Activated CD4-positive, alpha-beta T cell treated with anti-CD3 and anti-CD28 coated beads, Interleukin-2, amount 10 ng/mL, durations not matched to agents 24 days and 14 days (primary cell): ENCODE measurements around the gene OOSP4B. TPM values are rescaled to one million over a fixed set of nuclear protein-coding genes. Genes with fewer than 3 reads are reported as not detected.
"Not testable (repeated sequence)": the region's sequence is repeated elsewhere in the genome, so short reads cannot be mapped to it uniquely, and the experiment has no call there.

Source experiments
- DNase-seq: peaks from one replicate; pipeline ENCODE4 v3.0.0; 2022
- H3K27ac Mint-ChIP-seq: one replicate; pipeline ENCODE4 v1.8.0; 2022; ENCODE audit warnings: mild to moderate bottlenecking, mixed read lengths
- H3K27me3 Mint-ChIP-seq: one replicate; pipeline ENCODE4 v1.8.0; 2022; ENCODE audit warnings: mixed read lengths
- H3K36me3 Mint-ChIP-seq: one replicate; pipeline ENCODE4 v1.8.0; 2022; ENCODE audit warnings: low read depth, mild to moderate bottlenecking, mixed read lengths
- H3K4me1 Mint-ChIP-seq: one replicate; pipeline ENCODE4 v1.8.0; 2021; ENCODE audit warnings: mixed read lengths
- H3K4me3 Mint-ChIP-seq: one replicate; pipeline ENCODE4 v1.8.0; 2022; ENCODE audit warnings: mild to moderate bottlenecking, moderate library complexity, mixed read lengths
- H3K9me3 Mint-ChIP-seq: one replicate; pipeline ENCODE4 v1.8.0; 2021; ENCODE audit warnings: mixed read lengths
- intact Hi-C: fragments of 100-400 bp; cut with micrococcal nuclease; formaldehyde crosslinking; loops from one replicate; pipeline ENCODE4 v1.15.1; 2023
- total RNA-seq: library from RNA; stranded (reverse); gene quantifications from 2 replicates; pipeline ENCODE4 v1.2.3, GENCODE V29; 2022

Gene OOSP4B
- total RNA-seq, 1 donor from 2014 or later: not detected

DNA sequence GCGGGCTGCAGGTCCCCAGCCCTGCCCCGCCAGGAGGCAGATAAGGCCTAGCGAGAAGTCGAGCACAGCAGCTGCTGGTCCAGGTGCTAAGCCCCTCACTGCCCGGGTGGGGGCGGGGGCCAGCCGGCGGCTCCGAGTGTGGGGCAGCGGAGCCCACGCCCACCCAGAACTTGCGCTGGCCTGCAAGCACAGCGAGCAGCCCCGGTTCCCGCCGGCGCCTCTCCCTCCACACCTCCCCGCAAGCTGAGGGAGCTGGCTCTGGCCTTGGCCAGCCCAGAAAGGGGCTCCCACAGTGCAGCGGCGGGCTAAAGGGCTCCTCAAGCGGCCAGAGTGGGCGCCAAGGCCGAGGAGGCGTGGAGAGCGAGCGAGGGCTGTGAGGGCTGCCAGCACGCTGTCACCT, 3.4 kb downstream of the OOSP4B start:
- not testable (repeated sequence) for H3K9me3 Mint-ChIP-seq, H3K4me1 Mint-ChIP-seq

DNA sequence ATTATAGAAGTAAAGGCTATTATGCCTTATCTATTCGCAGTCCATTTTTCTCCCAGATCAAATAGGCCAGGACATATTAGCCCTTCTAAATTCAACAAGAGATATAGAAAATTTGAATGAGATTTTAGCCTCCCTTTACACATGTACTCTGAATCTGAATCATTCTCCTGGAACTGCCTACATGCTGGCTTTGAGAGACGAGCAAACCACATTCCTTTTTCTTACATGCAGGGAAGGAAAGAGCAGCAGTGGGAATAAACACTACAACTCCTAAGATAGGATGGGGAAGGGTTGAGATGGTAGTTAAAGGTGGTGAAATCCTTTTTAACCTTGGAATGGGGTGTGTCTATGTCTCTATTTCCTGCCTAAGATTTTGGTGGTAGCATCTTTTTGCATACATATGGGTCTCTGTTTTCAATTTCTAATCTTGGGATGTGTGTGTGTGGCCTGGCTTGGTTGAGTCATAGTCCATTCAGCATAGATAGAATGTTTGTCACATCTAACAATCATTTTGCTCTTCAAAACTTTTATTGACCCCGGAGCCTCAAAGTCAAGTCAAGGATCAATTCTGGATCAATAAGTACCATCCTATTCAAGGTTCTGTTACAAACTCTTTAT, 12.1 kb downstream of the OOSP4B start:
- H3K36me3 Mint-ChIP-seq: no peaks in the 10 kb centered on the region
- H3K4me1 Mint-ChIP-seq: no peaks in the 10 kb centered on the region
- no peak overlapping the region for H3K27ac Mint-ChIP-seq
- no peaks in the 10 kb centered on the region for H3K27me3 Mint-ChIP-seq
- H3K9me3 Mint-ChIP-seq: no peaks in the 10 kb centered on the region
- DNase-seq: no peak
- intact Hi-C loops: no loop called here
- H3K4me3 Mint-ChIP-seq: no peak overlapping the region

More for the DNA sequence above, 3.4 kb downstream of the OOSP4B start:
- H3K27me3 Mint-ChIP-seq, H3K4me3 Mint-ChIP-seq, intact Hi-C loops, H3K27ac Mint-ChIP-seq, DNase-seq, H3K36me3 Mint-ChIP-seq: not testable (repeated sequence)

DNA sequence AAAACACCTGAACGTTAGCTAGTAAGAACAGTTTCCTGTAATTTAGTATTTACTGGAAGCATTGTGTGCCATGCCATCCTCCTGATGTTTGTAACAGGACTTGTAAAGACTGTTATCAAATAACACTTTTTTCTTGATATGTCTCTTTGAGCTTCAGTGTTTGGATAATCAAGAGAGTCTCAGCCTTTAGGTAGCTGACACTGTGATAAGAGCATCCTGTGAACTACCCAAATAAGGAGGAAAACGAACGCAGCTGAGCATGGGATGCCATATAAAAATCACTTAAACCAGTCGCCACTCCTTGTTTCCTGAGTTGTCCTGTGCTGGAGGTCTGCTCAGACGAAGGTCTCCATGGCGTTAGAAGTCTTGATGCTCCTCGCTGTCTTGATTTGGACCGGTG, 23.1 kb downstream of the OOSP4B start, which contains the start of gene OOSP2:
OOSP2 (plus strand) TSS at position 301 of the 400 bp plus-strand sequence; CDS start at position 352, 51 bp downstream.
- Mint-ChIP-seq H3K36me3 (no peaks in the 10 kb centered on the region), H3K27me3 (no peaks in the 10 kb centered on the region), H3K4me3 (no peak within 1 kb of the TSS), H3K27ac (no peak within 1 kb of the TSS), H3K4me1 (no peaks in the 10 kb centered on the region), H3K9me3 (no peaks in the 10 kb centered on the region)
- intact Hi-C loops: no loop called here
- no peak for DNase-seq

DNA sequence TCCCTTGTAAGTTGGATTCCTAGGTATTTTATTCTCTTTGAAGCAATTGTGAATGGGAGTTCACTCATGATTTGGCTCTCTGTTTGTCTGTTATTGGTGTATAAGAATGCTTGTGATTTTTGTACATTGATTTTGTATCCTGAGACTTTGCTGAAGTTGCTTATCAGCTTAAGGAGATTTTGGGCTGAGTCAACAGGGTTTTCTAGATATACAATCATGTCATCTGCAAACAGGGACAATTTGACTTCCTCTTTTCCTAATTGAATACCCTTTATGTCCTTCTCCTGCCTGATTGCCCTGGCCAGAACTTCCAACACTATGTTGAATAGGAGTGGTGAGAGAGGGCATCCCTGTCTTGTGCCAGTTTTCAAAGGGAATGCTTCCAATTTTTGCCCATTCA, 33.4 kb downstream of the OOSP4B start:
- H3K4me1 Mint-ChIP-seq, H3K27ac Mint-ChIP-seq, H3K9me3 Mint-ChIP-seq, H3K4me3 Mint-ChIP-seq, H3K36me3 Mint-ChIP-seq, H3K27me3 Mint-ChIP-seq, intact Hi-C loops, DNase-seq: not testable (repeated sequence)

DNA sequence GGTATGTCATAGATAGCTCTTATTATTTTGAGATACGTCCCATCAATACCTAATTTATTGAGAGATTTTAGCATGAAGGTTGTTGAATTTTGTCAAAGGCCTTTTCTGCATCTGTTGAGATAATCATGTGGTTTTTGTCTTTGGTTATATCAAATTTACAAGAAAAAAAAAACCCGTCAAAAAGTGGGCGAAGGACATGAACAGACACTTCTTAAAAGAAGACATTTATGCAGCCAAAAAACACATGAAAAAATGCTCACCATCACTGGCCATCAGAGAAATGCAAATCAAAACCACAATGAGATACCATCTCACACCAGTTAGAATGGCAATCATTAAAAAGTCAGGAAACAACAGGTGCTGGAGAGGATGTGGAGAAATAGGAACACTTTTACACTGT, 33.9 kb downstream of the OOSP4B start:
- DNase-seq, H3K4me1 Mint-ChIP-seq, intact Hi-C loops, H3K27ac Mint-ChIP-seq, H3K36me3 Mint-ChIP-seq, H3K9me3 Mint-ChIP-seq, H3K4me3 Mint-ChIP-seq, H3K27me3 Mint-ChIP-seq: not testable (repeated sequence)

DNA sequence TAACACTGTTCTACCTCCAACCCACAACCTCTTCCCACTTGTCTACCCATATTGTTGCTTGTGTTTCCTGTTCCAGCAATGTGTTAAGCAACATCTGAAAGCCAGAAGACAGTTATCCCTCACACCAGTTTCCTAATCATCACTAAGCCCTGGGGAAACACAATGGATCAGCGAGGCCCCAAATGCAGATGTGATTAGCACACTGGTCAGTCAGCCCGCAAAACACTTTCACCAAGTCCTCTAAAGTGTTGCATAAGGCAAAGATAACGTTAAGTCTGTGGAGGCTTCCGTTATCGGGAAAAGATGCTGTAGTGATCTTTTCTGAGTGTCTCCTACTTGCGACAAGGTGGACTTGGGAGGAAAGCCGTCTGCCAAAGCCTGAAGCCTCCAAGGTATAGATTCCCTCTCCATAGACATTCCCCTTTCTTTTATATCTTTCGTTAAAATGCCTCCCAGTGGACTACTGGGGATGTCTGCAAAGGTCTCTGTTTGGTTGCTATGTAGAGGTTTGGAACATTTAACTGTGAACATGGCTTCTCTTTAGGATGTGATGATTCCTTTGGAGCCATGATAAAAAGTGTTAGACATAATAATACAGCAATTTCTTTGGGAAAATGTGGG, 39.5 kb downstream of the OOSP4B start, which contains the start of gene MS4A3:
MS4A3 (plus strand) TSS at position 317 of the 621 bp plus-strand sequence. CDS start 4,496 bp downstream, outside the sequence.
- intact Hi-C loops: no loop called here
- DNase-seq: no peak
- no peak within 1 kb of the TSS for H3K4me3 Mint-ChIP-seq
- H3K27ac Mint-ChIP-seq: no peak within 1 kb of the TSS
- H3K36me3 Mint-ChIP-seq: no peaks in the 10 kb centered on the region
- no peaks in the 10 kb centered on the region for H3K4me1 Mint-ChIP-seq
- H3K27me3 Mint-ChIP-seq: no peaks in the 10 kb centered on the region
- peaks cover 3% of the 10 kb centered on the region for H3K9me3 Mint-ChIP-seq

DNA sequence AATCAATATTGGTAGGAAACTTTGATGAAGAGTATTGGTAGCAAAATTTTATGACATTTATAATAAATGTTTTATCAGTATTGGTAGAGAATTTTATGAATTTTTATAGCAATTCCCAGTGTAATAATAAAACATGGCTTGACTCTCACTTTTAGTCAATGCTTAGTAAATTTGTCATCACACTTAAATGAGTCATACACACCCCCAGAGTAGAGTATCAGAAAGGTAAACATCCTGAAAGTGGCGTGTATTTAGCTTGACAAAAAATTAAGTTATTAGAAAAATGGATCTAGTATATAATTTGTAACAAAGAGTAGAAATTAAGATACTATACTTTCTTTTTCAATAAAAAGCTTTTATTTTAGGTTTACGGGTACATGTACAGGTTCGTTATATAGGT, 42.1 kb downstream of the OOSP4B start:
- Mint-ChIP-seq H3K36me3 (no peaks in the 10 kb centered on the region), H3K27me3 (no peaks in the 10 kb centered on the region), H3K9me3 (peaks cover 5% of the 10 kb centered on the region), H3K27ac (no peak overlapping the region), H3K4me3 (no peak overlapping the region), H3K4me1 (no peaks in the 10 kb centered on the region)
- DNase-seq: no peak
- intact Hi-C loops: no loop called here

DNA sequence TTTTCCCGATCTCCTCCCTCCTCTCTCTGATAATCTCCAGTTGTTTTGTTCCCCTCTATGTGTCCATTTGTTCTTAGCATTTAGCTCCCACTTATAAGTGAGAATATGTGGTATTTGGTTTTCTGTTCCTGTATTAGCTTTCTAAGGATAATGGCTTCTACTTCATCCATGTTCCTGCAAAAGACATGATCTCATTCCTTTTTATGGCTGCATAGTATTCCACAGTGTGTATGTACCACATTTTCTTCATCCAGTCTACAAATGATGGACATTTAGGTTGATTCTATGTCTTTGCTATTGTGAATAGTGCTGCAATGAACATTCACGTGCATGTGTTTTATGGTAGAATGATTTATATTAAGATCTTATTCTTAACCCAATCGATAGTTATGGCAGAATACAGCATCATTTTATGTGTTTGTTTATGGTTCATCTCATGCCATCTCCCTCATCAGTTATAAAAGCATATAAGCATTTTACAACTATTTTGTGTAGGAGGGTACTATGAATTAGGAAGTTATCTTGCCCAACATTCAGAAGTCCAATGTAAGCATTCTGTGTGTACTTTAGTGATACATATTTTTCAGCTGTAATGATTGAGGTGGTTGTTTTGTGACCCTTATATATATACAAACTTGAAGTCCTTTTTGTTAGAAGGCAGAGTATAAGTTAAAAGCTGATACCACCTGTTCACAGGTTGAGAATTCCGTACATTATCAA, 42.7 kb downstream of the OOSP4B start:
- H3K27ac Mint-ChIP-seq: no peak overlapping the region
- H3K9me3 Mint-ChIP-seq: peaks cover 5% of the 10 kb centered on the region
- no peaks in the 10 kb centered on the region for H3K36me3 Mint-ChIP-seq
- intact Hi-C loops: no loop called here
- no peak overlapping the region for H3K4me3 Mint-ChIP-seq
- no peaks in the 10 kb centered on the region for H3K4me1 Mint-ChIP-seq
- no peak for DNase-seq
- H3K27me3 Mint-ChIP-seq: no peaks in the 10 kb centered on the region

DNA sequence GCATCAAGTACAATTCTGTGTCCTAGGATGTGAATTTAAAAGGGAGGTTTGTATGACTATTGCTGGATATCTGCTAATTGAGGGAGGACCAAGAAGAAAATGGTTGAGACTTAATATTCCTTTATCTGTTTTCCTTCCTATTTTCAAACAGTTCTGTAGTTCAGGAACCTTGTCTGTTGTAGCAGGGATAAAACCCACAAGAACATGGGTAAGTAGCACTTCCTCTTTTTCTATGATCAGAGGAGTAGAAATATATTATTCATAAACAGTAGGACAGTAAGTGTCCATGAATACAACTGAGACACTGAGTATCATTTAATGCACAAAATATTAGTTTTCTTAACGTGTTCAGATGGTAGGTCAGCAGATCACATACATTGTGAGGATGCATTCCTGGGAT, 47.1 kb downstream of the OOSP4B start:
- Mint-ChIP-seq H3K36me3 (no peaks in the 10 kb centered on the region), H3K27me3 (no peaks in the 10 kb centered on the region), H3K4me3 (no peak overlapping the region), H3K27ac (no peak overlapping the region), H3K4me1 (no peaks in the 10 kb centered on the region), H3K9me3 (peaks cover 5% of the 10 kb centered on the region)
- DNase-seq: no peak
- intact Hi-C loops: no loop called here

DNA sequence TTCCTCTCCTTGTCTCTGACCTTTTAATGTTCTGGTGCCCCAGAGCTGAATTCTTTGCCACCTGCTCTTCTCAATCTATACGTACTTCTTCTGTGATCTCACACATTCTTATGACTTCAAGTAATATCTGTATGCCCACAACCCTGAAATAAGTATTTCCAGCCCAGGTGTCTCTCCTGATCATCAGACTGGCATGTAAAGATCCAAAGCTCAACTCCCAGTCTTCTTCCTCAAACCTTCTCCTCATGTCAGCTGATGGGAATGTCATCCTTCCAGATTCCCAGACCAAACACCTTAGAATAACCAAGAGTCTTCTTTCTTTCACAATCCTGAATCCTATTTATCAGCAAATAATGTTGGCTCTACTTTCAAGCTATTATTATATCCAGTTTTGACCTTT, 48.8 kb downstream of the OOSP4B start:
- Mint-ChIP-seq H3K27ac (no peak overlapping the region), H3K9me3 (peaks cover 3% of the 10 kb centered on the region), H3K27me3 (no peaks in the 10 kb centered on the region), H3K36me3 (no peaks in the 10 kb centered on the region), H3K4me3 (no peak overlapping the region), H3K4me1 (no peaks in the 10 kb centered on the region)
- intact Hi-C loops: no loop called here
- no peak for DNase-seq

DNA sequence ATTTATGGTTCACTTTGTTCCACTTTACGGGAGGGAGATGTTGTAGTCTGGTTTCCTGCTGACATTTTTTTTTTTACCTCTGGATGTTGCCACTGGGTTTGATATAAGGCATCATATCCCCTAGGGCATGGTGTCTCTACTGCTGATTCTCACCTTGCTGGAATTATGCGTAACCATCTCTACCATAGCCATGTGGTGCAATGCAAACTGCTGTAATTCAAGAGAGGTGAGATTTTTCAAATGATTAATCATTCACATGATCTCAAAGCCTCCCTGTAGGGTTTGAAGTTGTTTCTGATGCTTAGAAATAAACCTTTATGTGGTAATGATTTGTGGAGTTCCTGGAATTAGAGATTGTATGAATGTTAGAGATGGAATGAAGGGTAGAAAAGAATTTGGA, 52.5 kb downstream of the OOSP4B start:
- no peak overlapping the region for H3K27ac Mint-ChIP-seq
- intact Hi-C loops: no loop called here
- no peak overlapping the region for H3K4me3 Mint-ChIP-seq
- H3K9me3 Mint-ChIP-seq: no peaks in the 10 kb centered on the region
- DNase-seq: no peak
- H3K36me3 Mint-ChIP-seq: no peaks in the 10 kb centered on the region
- H3K4me1 Mint-ChIP-seq: no peaks in the 10 kb centered on the region
- no peaks in the 10 kb centered on the region for H3K27me3 Mint-ChIP-seq

DNA sequence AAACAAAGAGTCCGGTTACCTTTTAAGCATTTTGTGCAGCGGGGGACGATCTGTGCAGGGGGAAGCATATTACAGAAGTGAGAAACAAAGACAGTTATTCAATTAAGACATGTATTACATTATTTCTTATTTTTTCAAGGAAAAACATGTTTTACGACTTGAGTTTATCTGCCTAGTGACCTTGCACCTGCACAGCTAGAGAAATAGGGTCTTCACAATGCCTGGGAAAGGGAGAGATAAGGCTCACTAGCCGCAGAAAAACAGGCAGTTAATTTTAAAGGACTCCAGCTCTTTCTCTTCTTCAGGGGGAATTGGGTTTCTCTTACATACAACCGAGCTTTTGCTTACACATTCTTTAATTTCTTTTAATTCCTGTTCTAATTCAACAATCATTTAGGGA, 54.7 kb downstream of the OOSP4B start:
- DNase-seq, H3K36me3 Mint-ChIP-seq, intact Hi-C loops, H3K4me3 Mint-ChIP-seq, H3K9me3 Mint-ChIP-seq, H3K27ac Mint-ChIP-seq, H3K27me3 Mint-ChIP-seq, H3K4me1 Mint-ChIP-seq: not testable (repeated sequence)

DNA sequence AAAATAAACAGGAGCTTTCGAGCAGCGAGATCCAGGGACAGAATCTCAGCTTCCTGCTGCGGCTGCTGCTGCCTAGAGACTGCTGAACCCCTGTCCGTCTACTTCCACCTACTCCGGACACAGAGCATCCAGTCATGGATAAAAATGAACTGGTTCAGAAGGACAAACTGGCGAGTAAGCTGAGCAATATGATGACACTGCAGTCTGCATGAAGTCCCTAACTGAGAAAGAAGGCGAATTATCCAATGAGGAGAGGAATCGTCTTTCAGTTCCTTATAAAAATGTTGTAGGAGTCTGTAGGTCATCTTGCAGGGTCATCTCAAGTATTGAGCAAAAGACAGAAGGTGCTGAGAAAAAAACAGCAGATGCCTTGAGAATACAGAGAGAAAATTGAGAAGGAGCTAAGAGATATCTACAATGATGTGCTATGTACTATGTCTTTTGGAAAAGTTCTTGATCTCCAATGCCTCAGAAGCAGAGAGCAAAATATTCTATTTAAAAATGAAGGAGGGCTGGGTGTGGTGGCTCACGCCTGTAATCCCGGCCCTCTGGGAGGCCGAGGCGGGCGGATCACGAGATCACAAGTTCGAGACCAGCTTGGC, 60.3 kb downstream of the OOSP4B start:
- no peak for DNase-seq
- Mint-ChIP-seq H3K27me3 (no peaks in the 10 kb centered on the region), H3K9me3 (no peaks in the 10 kb centered on the region), H3K4me1 (no peaks in the 10 kb centered on the region), H3K36me3 (no peaks in the 10 kb centered on the region), H3K4me3 (no peak overlapping the region), H3K27ac (no peak overlapping the region)
- intact Hi-C loops: no loop called here

DNA sequence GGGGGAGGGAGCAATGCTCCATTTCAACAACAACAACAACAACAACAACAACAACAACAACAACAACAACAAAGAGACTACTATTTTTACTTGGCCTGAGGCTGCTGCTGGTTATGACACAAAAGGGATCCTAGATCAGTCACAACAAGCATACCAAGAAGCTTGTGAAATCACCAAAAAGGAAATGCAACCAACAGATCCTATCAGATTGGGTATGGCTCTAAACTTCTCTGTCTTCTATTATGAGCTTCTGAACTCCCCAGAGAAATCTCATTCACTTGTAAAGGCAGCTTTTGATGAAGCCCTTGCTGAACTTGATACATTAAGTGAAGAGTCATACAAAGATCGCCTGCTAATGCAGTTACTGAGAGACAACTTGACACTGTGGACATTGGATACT, 61.0 kb downstream of the OOSP4B start:
- Mint-ChIP-seq H3K9me3 (no peaks in the 10 kb centered on the region), H3K27me3 (no peaks in the 10 kb centered on the region), H3K27ac (no peak overlapping the region), H3K4me1 (no peaks in the 10 kb centered on the region), H3K36me3 (no peaks in the 10 kb centered on the region), H3K4me3 (no peak overlapping the region)
- intact Hi-C loops: no loop called here
- no peak for DNase-seq
